GM18868 (cell line): Measurements from ENCODE around the gene DFFB.

Source experiments
- ATAC-seq: cut with Tn5 transposase; IDR thresholded peaks from one replicate; pipeline ENCODE4 v1.9.1; 2021; ENCODE audit warnings: mild to moderate bottlenecking, moderate library complexity; ENCODE audit not compliant: unreplicated experiment

Gene DFFB

DNA sequence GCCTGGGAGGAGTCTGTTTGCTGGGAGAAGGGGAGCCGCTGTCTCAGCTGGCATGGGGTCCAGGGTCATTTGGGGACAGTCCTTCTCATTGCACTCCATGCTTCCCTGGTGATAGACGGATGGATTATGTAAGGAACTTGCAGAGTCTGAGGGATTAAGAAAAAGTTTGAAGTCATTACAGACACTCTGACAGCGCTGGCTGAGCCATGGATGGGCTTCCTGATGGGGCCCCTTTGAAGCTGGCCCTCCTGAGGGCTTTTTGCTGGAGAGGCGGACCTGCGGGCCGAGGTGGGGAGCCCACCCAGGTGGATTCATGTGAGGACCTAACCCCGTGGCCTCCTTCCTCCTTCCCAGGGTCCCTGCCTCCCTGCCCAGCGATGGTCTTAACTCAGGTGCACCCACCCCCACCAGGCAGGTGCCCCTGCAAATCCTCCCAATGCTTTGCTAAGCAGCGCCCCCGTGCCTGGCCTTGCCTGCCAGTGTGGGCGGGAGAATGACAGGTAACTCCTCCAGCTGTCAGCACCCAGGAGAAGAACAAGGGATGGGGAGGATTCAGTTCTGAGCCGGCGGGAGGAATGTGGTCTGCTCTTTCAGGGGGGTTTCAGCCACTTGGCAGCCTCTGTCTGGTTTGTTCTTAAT, 67.0 kb downstream of the DFFB start:
- no peak for ATAC-seq

- ATAC-seq, result no peak
Measured at GRCh38 chr1:3924825-3925220, 67.5 kb downstream of the DFFB start.

DNA sequence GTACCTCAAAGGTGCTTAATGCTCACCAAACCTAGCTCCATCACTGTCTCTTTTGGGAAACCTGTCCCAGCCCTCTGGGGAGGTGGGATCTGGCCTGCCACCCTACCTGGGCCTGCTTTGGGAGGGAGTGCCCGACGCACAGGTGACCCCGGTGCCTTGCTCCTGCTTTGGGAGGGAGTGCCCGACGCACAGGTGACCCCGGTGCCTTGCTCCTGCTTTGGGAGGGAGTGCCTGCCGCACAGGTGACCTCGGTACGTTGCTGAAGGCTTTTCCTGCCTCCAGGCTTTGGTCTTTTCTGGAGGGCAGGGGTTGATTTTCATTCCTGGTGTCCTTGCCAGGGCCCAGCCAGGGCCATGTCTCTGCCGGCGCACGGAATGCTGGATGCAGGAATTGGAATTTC, 68.0 kb downstream of the DFFB start:
- ATAC-seq, result no peak

DNA sequence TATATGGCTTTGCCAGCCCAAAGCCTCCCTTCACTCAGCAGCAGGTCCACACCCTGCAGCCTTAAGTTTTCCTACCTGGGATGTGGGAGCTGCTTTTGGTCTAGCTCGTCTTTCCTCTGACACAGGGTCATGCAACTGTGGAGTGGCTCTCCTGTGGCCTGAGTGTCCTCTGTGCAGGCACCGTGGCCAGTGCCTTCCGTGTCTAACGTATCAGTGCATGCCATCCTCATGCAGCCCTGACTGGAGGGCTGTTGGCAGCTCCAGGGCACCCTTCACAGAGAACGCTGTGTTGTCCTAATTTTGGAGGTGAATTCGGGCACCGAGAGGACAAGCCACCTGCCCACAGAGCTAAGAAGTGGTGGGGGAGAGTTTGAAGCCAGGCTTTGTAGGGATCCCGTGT, 68.5 kb downstream of the DFFB start:
- ATAC-seq, result no peak

DNA sequence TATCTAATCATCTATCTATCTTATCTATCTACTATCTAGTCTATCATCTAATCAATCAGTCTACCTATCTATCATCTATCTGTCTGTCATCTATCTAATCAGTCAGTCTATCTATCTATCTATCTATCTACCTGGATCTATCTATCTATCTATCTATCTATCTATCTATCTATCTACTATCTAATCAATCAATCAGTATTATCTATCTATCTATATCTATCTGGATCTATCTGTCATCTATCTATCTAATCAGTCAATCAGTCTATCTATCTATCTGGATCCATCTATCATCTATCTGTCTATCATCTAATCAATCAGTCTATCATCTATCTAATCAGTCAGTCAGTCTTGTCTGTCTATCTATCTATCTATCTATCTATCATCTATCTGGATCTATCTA, 69.7 kb downstream of the DFFB start:
- no peak for ATAC-seq

GRCh38 chr1:3928586-3928985, 71.3 kb downstream of the DFFB start:
- ATAC-seq, result no peak

DNA sequence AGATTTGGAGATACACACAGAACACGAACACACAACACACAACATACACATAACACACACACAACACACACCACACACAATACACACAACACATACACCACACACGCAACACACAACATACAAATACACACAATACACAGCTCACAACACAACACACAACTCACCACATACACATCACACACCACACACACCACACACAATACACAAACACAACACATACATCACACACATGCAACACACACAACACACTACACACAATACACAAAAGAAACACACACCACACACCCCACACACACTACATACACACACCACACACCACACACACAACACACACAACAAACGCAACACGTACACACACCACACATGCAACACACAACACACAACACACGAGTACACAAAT, 71.8 kb downstream of the DFFB start:
- ATAC-seq, result no peak

GRCh38 chr1:3930301-3931006, 73.2 kb downstream of the DFFB start:
- no peak for ATAC-seq

DNA sequence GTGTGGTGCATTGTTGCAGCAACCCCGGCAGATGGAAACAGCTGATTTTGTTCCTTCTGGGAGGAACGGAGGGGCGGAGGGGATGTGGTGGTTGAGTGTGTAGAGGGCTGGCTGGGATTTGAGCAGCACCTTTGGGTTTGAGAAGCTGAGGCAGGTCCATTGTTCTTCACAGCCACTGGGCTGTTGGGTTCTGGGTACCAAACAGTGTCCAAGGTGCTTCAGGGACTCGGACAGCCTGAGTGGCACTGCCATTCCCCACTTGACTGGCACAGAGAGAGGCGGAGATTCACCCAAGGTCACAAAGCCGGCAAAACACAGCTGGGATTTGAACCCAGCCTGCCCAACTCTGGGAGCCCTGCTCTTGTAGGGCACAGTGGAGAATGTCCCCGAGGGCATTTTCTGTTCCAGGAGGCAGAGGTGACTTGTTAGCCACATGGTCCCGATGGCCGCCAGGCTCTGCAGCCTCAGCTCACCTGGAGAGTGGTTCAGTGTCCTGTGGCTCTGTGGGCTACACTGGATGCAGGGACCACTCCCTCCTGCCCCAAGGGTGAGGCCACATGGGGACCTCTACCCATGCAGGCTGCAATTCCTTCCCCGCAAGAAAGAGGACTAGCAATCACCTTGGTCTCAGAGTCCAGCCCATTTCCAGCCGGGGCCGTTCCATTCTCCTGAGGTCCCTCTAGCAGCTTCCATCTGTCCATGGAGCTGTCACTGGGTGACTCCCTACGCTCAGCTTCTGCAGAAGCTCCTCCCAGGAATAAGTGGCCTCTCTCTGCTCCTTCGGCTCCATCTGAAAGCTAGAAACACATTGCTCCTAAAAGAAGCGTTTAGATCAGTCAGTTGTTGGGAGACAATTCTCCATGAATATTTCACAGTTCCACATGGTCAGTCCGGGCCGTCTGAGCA, 74.0 kb downstream of the DFFB start:
- ATAC-seq, result no peak

GRCh38 chr1:3932156-3932919, 75.1 kb downstream of the DFFB start:
- no peak for ATAC-seq
